ENCODE measurements around the gene RHEB.

RHEB gene

DNA sequence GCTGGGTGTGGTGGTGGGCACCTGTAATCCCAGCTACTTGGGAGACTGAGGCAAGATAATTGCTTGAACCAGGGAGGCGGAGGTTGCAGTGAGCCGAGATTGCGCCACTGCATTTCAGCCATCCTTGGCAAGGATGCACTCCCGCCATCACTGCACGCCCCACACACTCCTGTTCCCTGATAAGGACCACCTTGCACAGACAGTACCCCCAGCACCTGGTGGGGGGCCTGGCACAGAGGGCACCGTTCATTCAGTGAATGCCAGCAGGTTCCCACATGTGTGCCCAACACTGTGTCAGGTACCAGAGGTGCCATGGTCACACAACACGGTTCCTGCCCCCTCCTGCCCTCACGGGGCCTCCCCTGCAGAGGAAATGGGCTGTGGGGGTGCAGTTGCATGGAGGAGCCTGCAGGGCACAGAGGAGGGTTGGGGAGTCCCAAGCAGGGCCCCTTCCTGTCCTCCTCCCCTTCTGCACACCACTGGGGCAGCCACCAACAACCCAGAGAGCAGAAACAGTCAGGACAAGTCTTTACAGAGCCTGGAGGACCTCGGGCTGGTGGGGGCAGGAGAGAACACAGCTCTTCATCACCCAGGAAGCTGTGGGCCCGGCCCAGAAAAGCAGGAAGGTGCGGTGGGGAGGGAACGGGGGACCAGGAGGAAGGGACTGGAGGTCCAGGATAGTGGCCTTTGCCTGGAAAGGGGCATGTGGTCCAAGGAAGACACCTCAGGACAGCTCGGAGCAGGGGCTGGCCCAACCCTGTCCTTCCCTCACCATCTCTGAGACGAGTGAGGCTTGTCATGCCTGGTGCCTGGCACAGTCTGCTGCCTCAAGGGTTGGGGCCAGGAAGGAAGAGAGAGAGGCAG is 86.8 kb downstream of the RHEB start:
- no peak; the same call in 2 of the 3 replicates for ATAC-seq
- TF ChIP-seq, protein P1, sequence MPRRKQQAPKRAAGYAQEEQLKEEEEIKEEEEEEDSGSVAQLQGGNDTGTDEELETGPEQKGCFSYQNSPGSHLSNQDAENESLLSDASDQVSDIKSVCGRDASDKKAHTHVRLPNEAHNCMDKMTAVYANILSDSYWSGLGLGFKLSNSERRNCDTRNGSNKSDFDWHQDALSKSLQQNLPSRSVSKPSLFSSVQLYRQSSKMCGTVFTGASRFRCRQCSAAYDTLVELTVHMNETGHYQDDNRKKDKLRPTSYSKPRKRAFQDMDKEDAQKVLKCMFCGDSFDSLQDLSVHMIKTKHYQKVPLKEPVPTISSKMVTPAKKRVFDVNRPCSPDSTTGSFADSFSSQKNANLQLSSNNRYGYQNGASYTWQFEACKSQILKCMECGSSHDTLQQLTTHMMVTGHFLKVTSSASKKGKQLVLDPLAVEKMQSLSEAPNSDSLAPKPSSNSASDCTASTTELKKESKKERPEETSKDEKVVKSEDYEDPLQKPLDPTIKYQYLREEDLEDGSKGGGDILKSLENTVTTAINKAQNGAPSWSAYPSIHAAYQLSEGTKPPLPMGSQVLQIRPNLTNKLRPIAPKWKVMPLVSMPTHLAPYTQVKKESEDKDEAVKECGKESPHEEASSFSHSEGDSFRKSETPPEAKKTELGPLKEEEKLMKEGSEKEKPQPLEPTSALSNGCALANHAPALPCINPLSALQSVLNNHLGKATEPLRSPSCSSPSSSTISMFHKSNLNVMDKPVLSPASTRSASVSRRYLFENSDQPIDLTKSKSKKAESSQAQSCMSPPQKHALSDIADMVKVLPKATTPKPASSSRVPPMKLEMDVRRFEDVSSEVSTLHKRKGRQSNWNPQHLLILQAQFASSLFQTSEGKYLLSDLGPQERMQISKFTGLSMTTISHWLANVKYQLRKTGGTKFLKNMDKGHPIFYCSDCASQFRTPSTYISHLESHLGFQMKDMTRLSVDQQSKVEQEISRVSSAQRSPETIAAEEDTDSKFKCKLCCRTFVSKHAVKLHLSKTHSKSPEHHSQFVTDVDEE (CRISPR knock-in tag; IDR thresholded peaks at IDR 0.05), result no peak
- TF ChIP-seq PPARA (CRISPR knock-in tag; IDR thresholded peaks at IDR 0.05; ENCODE audit: borderline replicate concordance) (no peak), ZC3H10 (CRISPR knock-in tag; IDR thresholded peaks at IDR 0.05) (no peak), OSR1 (CRISPR knock-in tag; IDR thresholded peaks at IDR 0.05) (no peak)
- TF ChIP-seq, protein P2, sequence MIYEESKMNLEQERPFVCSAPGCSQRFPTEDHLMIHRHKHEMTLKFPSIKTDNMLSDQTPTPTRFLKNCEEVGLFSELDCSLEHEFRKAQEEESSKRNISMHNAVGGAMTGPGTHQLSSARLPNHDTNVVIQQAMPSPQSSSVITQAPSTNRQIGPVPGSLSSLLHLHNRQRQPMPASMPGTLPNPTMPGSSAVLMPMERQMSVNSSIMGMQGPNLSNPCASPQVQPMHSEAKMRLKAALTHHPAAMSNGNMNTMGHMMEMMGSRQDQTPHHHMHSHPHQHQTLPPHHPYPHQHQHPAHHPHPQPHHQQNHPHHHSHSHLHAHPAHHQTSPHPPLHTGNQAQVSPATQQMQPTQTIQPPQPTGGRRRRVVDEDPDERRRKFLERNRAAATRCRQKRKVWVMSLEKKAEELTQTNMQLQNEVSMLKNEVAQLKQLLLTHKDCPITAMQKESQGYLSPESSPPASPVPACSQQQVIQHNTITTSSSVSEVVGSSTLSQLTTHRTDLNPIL (CRISPR knock-in tag; IDR thresholded peaks at IDR 0.05; ENCODE audit: low read depth), result no peak
- TF ChIP-seq, protein P3, sequence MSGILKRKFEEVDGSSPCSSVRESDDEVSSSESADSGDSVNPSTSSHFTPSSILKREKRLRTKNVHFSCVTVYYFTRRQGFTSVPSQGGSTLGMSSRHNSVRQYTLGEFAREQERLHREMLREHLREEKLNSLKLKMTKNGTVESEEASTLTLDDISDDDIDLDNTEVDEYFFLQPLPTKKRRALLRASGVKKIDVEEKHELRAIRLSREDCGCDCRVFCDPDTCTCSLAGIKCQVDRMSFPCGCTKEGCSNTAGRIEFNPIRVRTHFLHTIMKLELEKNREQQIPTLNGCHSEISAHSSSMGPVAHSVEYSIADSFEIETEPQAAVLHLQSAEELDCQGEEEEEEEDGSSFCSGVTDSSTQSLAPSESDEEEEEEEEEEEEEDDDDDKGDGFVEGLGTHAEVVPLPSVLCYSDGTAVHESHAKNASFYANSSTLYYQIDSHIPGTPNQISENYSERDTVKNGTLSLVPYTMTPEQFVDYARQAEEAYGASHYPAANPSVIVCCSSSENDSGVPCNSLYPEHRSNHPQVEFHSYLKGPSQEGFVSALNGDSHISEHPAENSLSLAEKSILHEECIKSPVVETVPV (CRISPR knock-in tag; IDR thresholded peaks at IDR 0.05), result no peak

DNA sequence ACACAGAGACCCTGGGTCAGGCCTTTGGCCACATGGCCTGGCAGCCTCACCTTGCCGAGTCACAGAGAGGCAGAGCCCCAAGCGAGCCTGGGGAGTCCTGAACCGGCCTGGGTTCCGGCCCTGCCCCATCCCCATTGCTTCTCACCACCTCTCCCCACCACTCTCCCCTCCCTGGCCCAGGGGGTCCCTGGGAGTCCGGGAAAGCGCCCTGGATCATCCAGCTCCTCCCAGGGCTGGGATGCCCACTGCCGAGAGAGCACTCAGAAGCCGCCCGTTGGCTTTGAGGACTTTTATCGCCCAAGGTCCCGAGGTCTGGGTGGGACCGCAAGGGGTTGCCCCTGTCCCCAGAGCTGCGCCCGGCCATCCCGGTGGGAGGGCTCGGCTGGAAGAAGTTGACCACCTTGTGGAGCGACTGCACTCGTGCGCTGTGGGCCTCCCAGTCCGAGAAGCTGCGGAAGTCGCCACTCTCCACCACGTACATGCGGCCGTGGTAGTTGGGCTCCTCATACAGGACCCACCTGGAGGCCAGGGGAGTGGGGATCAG is 87.9 kb downstream of the RHEB start:
- TF ChIP-seq ZNF565 (CRISPR knock-in tag; conservative IDR thresholded peaks at IDR 0.05; ENCODE audit: low read depth), result no peak
- no peak for TF ChIP-seq ZFP30 (CRISPR knock-in tag; IDR thresholded peaks at IDR 0.05)
- TF ChIP-seq, protein P3 (CRISPR knock-in tag; IDR thresholded peaks at IDR 0.05), result no peak
- no peak for TF ChIP-seq BACH2 (CRISPR knock-in tag; IDR thresholded peaks at IDR 0.05; ENCODE audit: borderline replicate concordance)
- no peak for TF ChIP-seq TOX (CRISPR knock-in tag; IDR thresholded peaks at IDR 0.05; ENCODE audit: borderline replicate concordance)
- no peak for TF ChIP-seq SNAI2 (CRISPR knock-in tag; IDR thresholded peaks at IDR 0.05)
- TF ChIP-seq, protein P1 (CRISPR knock-in tag; IDR thresholded peaks at IDR 0.05), result no peak
- no peak for ATAC-seq

DNA sequence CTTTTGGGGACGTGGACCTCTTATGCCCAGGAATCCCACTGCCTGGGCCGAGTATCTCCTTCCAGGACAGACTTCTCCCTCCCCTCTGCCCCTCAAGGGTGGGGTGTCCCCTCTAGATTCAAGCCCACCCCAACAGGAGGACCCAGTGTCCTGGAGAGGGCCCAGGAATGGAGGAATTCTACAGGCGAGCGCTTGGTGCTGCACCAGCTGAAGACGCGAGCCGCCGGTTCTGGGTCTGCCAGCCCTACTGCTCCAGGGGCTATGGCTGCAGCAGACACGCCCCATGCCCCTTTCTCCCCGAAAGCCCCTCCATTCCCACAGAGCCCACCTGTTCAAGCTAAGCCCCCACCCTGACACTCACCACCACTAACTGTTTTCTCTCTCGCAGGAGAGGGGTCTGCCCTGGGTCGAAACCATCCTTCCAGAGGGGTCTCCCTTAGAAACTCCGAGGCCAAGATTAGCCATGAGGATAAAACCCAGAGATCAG is 88.4 kb downstream of the RHEB start:
- ATAC-seq, result no peak
- TF ChIP-seq RARB (CRISPR knock-in tag; IDR thresholded peaks at IDR 0.05) (no peak), TOX (CRISPR knock-in tag; IDR thresholded peaks at IDR 0.05; ENCODE audit: borderline replicate concordance) (no peak), ISL1 (CRISPR knock-in tag; IDR thresholded peaks at IDR 0.05) (no peak), GLIS3 (CRISPR knock-in tag; IDR thresholded peaks at IDR 0.05) (no peak), ZFP30 (CRISPR knock-in tag; IDR thresholded peaks at IDR 0.05) (no peak), OSR1 (CRISPR knock-in tag; IDR thresholded peaks at IDR 0.05) (no peak), BACH2 (CRISPR knock-in tag; IDR thresholded peaks at IDR 0.05; ENCODE audit: borderline replicate concordance) (no peak), CSDC2 (CRISPR knock-in tag; IDR thresholded peaks at IDR 0.05) (no peak), ZNF70 (CRISPR knock-in tag; IDR thresholded peaks at IDR 0.05) (no peak), ESRRG (CRISPR knock-in tag; IDR thresholded peaks at IDR 0.05) (no peak), TCF4 (CRISPR knock-in tag; IDR thresholded peaks at IDR 0.05; ENCODE audit: borderline replicate concordance) (no peak), ZFP3 (CRISPR knock-in tag; IDR thresholded peaks at IDR 0.05) (no peak), ZNF8 (CRISPR knock-in tag; IDR thresholded peaks at IDR 0.05) (no peak)
- TF ChIP-seq, protein P4, sequence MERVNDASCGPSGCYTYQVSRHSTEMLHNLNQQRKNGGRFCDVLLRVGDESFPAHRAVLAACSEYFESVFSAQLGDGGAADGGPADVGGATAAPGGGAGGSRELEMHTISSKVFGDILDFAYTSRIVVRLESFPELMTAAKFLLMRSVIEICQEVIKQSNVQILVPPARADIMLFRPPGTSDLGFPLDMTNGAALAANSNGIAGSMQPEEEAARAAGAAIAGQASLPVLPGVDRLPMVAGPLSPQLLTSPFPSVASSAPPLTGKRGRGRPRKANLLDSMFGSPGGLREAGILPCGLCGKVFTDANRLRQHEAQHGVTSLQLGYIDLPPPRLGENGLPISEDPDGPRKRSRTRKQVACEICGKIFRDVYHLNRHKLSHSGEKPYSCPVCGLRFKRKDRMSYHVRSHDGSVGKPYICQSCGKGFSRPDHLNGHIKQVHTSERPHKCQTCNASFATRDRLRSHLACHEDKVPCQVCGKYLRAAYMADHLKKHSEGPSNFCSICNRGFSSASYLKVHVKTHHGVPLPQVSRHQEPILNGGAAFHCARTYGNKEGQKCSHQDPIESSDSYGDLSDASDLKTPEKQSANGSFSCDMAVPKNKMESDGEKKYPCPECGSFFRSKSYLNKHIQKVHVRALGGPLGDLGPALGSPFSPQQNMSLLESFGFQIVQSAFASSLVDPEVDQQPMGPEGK (CRISPR knock-in tag; IDR thresholded peaks at IDR 0.05; ENCODE audit: borderline replicate concordance), result no peak
- TF ChIP-seq, protein P3 (CRISPR knock-in tag; IDR thresholded peaks at IDR 0.05), result no peak
